SIG-M5 treated with dmso at 0.1 percent for 504 hours (cell line): ENCODE measurements around the gene FBXO28.
"Not testable (repeated sequence)": the region's sequence is repeated elsewhere in the genome, so short reads cannot be mapped to it uniquely, and the experiment has no call there.

ENCODE experiments used
- DNase-seq: peaks from one replicate; lab custom pipeline; 2025; ENCODE audit not compliant: unreplicated experiment; lab: John Stamatoyannopoulos, UW

Gene FBXO28

DNA sequence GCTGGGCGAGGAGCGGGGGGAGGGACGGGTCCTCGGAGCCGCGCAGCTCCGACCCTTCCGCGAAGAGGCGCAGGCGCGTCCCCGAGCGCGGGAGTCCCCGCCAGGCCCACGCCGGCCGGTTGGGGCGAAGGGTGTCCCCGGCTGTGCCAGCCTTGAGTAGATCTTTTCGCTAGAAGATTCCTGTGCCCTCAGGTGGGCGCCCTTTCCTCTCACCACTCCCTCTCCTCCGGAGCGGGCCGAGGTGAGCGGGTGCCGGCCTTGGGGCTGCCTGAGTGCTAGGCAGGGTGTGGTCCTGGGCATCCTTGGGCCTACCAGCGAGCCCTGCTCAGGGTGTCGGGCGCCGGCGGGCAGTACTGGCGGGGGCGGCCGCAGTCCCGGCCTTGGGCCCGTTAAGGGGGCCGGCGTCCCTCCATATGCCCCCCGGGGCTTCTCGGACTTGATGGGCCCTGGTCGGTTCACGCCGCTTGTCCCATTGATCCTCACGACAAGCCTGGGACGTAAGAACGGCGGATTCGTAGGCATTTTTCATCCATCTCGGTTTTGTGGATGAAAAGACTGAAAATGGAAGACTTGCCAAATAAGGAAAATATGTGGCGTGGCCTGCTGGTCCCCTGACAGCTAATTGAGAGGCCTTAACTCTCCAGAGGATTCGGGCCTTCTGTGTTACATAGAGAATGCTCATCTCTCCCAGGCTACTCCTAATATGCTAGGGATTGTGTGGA lies 69.8 kb downstream of the FBXO28 start:
- peak; percentile 51 for DNase-seq

- DNase-seq = no peak
Measured at GRCh38 chr1:224185208-224185607, 71.3 kb downstream of the FBXO28 start.

DNA sequence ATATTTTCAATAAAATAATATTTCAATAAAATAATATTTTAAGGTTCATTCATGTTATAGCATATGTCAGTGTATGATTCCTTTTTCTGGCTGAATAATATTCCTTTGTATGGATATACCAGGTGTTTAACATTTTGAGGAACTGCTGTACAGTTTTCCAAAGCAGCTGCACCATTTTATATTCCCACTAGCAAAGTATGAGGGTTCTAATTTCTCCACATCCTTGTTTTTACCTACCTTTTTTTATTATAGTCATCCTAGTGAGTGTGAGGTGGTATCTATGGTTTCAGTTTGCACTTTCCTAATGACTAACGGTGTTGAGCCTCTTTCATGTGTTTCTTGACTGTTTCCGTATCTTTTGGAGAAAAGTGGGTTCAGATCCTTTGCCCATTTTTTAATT lies 74.4 kb downstream of the FBXO28 start:
- DNase-seq = no peak

GRCh38 chr1:224189561-224189960 lies 75.7 kb downstream of the FBXO28 start:
- no peak for DNase-seq

- DNase-seq = no peak
Measured at GRCh38 chr1:224192082-224192788, 78.3 kb downstream of the FBXO28 start.

DNA sequence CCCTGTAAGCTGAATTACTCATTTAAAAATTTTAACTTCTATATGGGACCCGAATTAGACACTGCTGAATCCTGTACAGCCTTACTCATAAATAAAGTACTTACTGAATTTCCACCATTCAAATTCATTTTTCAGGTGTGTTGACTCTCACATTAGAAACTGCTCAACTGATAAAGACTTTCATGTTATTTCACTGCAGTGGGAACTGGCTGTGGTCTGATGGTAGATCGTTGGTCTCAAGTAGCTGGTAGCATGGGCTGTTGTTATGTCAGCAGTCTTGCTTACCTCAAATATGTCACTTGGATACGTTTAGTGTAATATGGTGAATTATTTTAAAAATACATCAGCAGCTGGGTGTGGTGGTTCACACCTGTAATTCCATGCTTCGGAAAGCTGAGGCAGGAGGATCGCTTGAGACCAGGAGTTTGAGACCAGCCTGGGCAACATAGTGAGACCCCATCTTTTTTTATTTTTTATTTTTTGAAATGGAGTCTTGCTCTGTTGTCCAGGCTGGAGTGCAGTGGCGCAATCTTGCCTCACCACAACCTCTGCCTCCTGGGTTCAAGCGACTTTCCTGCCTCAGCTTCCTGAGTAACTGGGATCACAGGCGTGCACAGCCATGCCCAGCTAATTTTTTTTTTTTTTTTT lies 79.5 kb downstream of the FBXO28 start:
- no peak for DNase-seq

GRCh38 chr1:224196813-224197600 lies 83.1 kb downstream of the FBXO28 start:
- no peak for DNase-seq

DNA sequence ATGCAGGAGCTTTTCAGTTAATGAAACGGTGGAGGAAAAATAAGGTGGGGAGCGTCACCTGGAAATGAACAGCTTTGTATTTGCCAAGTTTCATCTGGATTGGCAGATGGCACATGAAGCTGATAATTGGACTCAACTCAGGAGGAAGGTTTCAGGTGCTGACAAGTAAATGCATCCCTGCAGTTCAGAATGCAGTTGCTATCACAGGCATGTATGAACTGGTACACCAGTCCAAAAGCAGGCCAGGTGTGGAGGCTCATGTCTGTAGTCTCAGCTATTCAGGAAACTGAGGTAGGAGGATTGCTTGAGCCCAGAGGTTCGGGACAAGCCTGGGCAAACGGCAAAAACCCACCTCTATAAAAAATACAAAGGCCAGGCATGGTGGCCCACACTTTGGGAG lies 84.7 kb downstream of the FBXO28 start:
- DNase-seq = no peak

GRCh38 chr1:224199679-224200078 lies 85.8 kb downstream of the FBXO28 start:
- DNase-seq = no peak

- no peak for DNase-seq
Measured at GRCh38 chr1:224201383-224201782, 87.5 kb downstream of the FBXO28 start.

- no peak for DNase-seq
Measured at GRCh38 chr1:224201853-224202252, 87.9 kb downstream of the FBXO28 start.

- DNase-seq = peak; percentile 85
Measured at GRCh38 chr1:224203243-224204016, 89.5 kb downstream of the FBXO28 start.

DNA sequence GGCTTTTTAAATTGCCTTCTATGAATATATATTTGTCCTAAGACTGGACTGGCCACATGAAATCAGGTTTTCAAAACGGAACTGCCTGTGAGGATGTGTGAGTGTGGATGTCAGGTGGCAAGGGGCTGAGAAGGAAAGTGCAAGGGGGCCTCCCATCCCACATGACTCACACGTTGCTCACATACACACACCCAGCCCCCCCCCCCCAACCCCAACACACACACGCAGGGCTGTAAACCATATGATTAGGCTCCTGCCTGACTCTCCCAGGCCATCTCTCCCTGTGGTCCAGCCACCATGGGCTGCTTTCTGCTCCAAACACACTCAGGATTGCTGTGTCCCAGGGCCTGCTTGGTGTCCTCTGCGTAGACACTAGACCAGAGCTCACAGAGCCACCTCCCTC lies 91.5 kb downstream of the FBXO28 start:
- DNase-seq = peak; percentile 80

DNA sequence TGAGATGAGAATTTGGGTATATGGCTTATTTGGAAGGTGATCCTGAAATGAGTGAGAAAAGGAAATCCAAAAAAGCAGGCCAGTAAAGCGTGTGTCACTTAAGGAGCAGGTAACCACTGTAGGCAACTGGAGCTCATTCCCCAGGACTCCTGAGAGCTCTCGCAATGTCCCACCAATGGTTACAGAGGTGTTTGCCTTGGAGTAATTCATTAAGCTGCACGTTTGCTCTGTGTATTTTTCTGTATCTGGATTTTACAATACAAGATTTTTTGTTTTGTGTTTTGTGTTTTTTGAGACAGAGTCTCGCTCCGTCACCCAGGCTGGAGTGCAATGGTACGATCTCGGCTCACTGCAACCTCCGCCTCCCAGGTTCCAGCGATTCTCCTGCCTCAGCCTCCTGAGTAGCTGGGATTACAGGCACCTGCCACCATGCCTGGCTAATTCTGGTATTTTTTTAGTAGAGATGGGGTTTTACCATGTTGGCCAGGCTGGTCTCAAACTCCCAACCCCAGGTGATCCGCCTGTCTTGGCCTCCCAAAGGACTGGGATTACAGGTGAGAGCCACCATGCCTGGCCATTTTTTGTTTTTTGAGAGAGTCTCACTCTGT lies 92.1 kb downstream of the FBXO28 start:
- DNase-seq = not testable (repeated sequence)

DNA sequence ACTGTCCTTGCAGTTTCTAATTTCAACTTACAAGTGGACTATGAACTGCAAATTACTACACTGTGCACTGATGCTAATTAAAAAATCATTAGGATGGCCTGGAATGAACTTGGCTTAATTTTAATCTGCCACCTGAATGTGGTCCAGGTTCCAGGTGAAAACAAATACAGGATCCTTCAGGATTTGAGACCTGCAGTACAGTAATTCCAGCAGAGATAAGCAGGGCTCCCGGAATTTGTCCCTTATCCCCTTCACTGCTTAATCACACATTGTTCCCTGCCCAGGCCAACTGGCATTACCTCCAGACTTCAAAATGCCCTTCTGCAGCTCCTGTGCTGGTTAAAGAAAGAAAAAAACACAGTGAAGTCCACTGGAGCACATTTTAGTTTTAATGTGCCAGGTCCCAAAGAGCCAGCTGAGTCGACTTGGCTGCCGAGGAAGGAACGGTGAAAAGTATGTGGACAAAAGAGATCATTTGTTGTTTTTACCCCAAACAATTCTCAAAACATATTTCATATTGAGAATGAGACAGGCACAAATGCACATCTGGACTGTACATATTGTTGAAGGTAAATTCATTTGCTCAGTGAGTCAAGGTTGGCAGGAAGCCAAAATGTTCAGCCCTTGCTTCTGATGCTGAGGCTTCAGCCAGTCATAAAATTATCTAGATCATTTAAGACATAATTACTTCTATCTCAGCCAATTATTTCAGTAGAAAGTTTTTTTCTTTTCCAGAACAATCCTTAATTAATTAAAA lies 97.5 kb downstream of the FBXO28 start:
- DNase-seq = no peak
